RWPE1 (cell line): Measurements from ENCODE around the gene APOBEC4.

Source experiments
- CTCF ChIA-PET: fragments of 350-600 bp; sonication (Branson Sonifier 250); formaldehyde crosslinking; extraction: SDS; loops from one replicate; lab custom pipeline; 2021; lab: Yijun Ruan, JAX
- POLR2A ChIA-PET: fragments of 400-600 bp; formaldehyde crosslinking; extraction: SDS; loops from one replicate; lab custom pipeline; 2020; ENCODE audit warnings: antibody characterized with exemption; ENCODE audit not compliant: low non-redundant PET; lab: Yijun Ruan, JAX
- DNase-seq: peaks from one replicate; pipeline ENCODE4 v3.0.0; 2012; ENCODE audit warnings: low spot score
- H3K27ac ChIP-seq: fragments of 450-650 bp; 2 replicates; pipeline ENCODE4 v1.5.1; 2017
- CTCF ChIP-seq: fragments of 450-650 bp; conservative IDR thresholded peaks from 2 replicates; pipeline ENCODE4 v1.5.1; 2017; ENCODE audit warnings: low read depth, mild to moderate bottlenecking

Gene APOBEC4

GRCh38 chr1:183656355-183656754, 3.2 kb upstream of the APOBEC4 start:
- no peak overlapping the region for H3K27ac ChIP-seq
- ChIA-PET POLR2A (no interaction called here), CTCF (interaction anchor here (0.7 to 2.7 kb wide), 5 partner anchors 28 to 629 kb away, joined by 3 to 48 read pairs (median 4); no protein-coding TSS in a partner anchor)
- no peak for DNase-seq
- TF ChIP-seq CTCF = no peak

- ChIA-PET POLR2A (no interaction called here), CTCF (interaction anchor here (0.5 to 2.7 kb wide), 17 partner anchors 9 to 839 kb away, joined by 3 to 48 read pairs (median 3); no protein-coding TSS in a partner anchor)
- H3K27ac ChIP-seq = no peak overlapping the region
- DNase-seq = peak; percentile 74
- TF ChIP-seq CTCF = peak; percentile 90
Observed at GRCh38 chr1:183655562-183656075, 2.5 kb upstream of the APOBEC4 start.

GRCh38 chr1:183654706-183655105, 1.6 kb upstream of the APOBEC4 start:
- no peak for TF ChIP-seq CTCF
- POLR2A ChIA-PET = no interaction called here
- no peak overlapping the region for H3K27ac ChIP-seq
- CTCF ChIA-PET = interaction anchor here (0.5 to 2.7 kb wide), 8 partner anchors 10 to 584 kb away, joined by 3 to 48 read pairs (median 4); no protein-coding TSS in a partner anchor
- no peak for DNase-seq

- TF ChIP-seq CTCF = no peak
- ChIA-PET CTCF (interaction anchor here (0.6 to 1.2 kb wide), 2 partner anchors 31 to 585 kb away, joined by 3 to 4 read pairs; no protein-coding TSS in a partner anchor), POLR2A (no interaction called here)
- no peak overlapping the region for H3K27ac ChIP-seq
- no peak for DNase-seq
Observed at GRCh38 chr1:183653876-183654451, 848 bp upstream of the APOBEC4 start.

GRCh38 chr1:183653462-183653794, 312 bp upstream of the APOBEC4 start:
- CTCF ChIA-PET = interaction anchor here (0.6 to 1.2 kb wide), 4 partner anchors 31 to 460 kb away, joined by 3 to 4 read pairs (median 3); no protein-coding TSS in a partner anchor
- TF ChIP-seq CTCF = no peak
- H3K27ac ChIP-seq = no peak overlapping the region
- POLR2A ChIA-PET = no interaction called here
- no peak for DNase-seq

- POLR2A ChIA-PET = no interaction called here
- CTCF ChIA-PET = interaction anchor here (1.2 kb wide), 1 partner anchor 33 kb away, joined by 3 read pairs; no protein-coding TSS in a partner anchor
- DNase-seq = no peak
- TF ChIP-seq CTCF = no peak
- H3K27ac ChIP-seq = no peak overlapping the region
Observed at GRCh38 chr1:183652107-183652506, 1.0 kb downstream of the APOBEC4 start.
